ENCODE data around the gene SLC6A5.

- TF ChIP-seq EZH2 (IDR thresholded peaks at IDR 0.05; ENCODE audit: borderline replicate concordance), result no peak
- TF ChIP-seq CTCF (IDR thresholded peaks at IDR 0.05; ENCODE audit: poor library complexity), result peak; percentile 88
These were observed 48.7 kb downstream of the SLC6A5 start for GRCh38 chr11:20647976-20648565.

All from hepatocyte (in vitro differentiated cells).